NCI-H2227 treated with DMSO at 0.1 percent for 48 hours (cell line): Measurements from ENCODE around the gene CCDC17.

Experiments used
- DNase-seq: peaks from one replicate; lab custom pipeline; 2025; lab: John Stamatoyannopoulos, UW

The CCDC17 gene

GRCh38 chr1:45623972-45624371 lies at the start of gene CCDC17:
Gene CCDC17, minus strand, starts transcription at chr1:45624054. Its CDS starts 145 bp downstream, at chr1:45623909.
- no peak for DNase-seq

- DNase-seq = no peak
Observed at GRCh38 chr1:45669859-45670655, 46.2 kb upstream of the CCDC17 start.

GRCh38 chr1:45669379-45669778 lies 45.5 kb upstream of the CCDC17 start:
- no peak for DNase-seq

GRCh38 chr1:45668526-45668925 lies 44.7 kb upstream of the CCDC17 start:
- no peak for DNase-seq

- no peak for DNase-seq
Observed at GRCh38 chr1:45667321-45668111, 43.7 kb upstream of the CCDC17 start.

- DNase-seq = no peak
Observed at GRCh38 chr1:45666836-45667235, 43.0 kb upstream of the CCDC17 start.

GRCh38 chr1:45660336-45660735 lies 36.5 kb upstream of the CCDC17 start:
- no peak for DNase-seq

- no peak for DNase-seq
Observed at GRCh38 chr1:45659222-45659621, 35.4 kb upstream of the CCDC17 start.

- no peak for DNase-seq
Observed at GRCh38 chr1:45658171-45658570, 34.3 kb upstream of the CCDC17 start.

GRCh38 chr1:45656573-45657226 lies 32.8 kb upstream of the CCDC17 start:
- no peak for DNase-seq

GRCh38 chr1:45654540-45655280 lies 30.9 kb upstream of the CCDC17 start:
- no peak for DNase-seq

- no peak for DNase-seq
Observed at GRCh38 chr1:45647248-45648021, 23.6 kb upstream of the CCDC17 start.

GRCh38 chr1:45644661-45645060 lies 20.8 kb upstream of the CCDC17 start:
- no peak for DNase-seq

- no peak for DNase-seq
Observed at GRCh38 chr1:45643978-45644377, 20.1 kb upstream of the CCDC17 start.

- no peak for DNase-seq
Observed at GRCh38 chr1:45643321-45643720, 19.5 kb upstream of the CCDC17 start.

- DNase-seq = no peak
Observed at GRCh38 chr1:45640293-45640692, 16.4 kb upstream of the CCDC17 start.

- no peak for DNase-seq
Observed at GRCh38 chr1:45635211-45635610, 11.4 kb upstream of the CCDC17 start.

GRCh38 chr1:45630429-45630828 lies 6.6 kb upstream of the CCDC17 start:
- no peak for DNase-seq

- DNase-seq = no peak
Observed at GRCh38 chr1:45629035-45629434, 5.2 kb upstream of the CCDC17 start.

GRCh38 chr1:45622524-45623394 lies 1.1 kb downstream of the CCDC17 start:
- no peak for DNase-seq
